ENCODE measurements around the gene USF2. TPM values are rescaled to one million over a fixed set of nuclear protein-coding genes. Genes with fewer than 3 reads are reported as not detected.

USF2 gene
- total RNA-seq, 3 donors from 2014 or later, result 72.7 to 117 (median 77.3) TPM

DNA sequence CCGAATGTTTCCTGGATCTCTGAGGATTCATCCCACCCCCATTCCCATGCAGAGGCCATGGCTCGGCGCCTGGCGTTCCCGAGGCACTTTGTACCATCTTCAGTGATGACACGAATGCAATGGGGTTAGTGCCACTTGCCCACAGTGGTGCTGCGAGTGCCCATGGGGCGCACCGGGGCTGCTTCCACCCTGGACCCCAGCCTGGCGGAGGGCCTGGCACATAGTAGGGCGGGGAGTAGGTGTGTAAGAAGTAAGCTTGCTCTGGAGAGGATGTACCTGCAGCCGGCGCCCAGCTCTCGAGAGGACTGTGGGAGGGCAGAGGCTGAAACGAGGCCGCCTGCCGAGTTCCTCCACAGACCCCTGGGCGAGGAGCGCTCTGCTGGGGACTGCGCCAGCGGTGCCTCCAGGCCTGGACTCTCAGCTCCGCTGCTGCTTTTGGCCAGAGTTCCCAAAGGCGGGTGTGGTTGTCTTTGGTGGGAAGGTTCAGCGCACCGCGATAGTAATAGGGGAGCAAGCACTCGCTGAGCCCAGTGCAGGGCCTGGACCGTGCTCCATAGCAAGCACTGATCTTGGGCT is 8.0 kb downstream of the USF2 start:
- TF ChIP-seq POLR2AphosphoS5 (IDR thresholded peaks at IDR 0.05) (no peak), POLR2A (IDR thresholded peaks at IDR 0.05) (no peak)
- TF ChIP-seq, protein P1, sequence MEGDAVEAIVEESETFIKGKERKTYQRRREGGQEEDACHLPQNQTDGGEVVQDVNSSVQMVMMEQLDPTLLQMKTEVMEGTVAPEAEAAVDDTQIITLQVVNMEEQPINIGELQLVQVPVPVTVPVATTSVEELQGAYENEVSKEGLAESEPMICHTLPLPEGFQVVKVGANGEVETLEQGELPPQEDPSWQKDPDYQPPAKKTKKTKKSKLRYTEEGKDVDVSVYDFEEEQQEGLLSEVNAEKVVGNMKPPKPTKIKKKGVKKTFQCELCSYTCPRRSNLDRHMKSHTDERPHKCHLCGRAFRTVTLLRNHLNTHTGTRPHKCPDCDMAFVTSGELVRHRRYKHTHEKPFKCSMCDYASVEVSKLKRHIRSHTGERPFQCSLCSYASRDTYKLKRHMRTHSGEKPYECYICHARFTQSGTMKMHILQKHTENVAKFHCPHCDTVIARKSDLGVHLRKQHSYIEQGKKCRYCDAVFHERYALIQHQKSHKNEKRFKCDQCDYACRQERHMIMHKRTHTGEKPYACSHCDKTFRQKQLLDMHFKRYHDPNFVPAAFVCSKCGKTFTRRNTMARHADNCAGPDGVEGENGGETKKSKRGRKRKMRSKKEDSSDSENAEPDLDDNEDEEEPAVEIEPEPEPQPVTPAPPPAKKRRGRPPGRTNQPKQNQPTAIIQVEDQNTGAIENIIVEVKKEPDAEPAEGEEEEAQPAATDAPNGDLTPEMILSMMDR (IDR thresholded peaks at IDR 0.05), result no peak
- intact Hi-C loops (cut with DNase I; ENCODE audit: low total_unique reads), result no loop called here
- Histone ChIP-seq H3K27me3 (no peaks in the 10 kb centered on the region), H3K4me1 (no peaks in the 10 kb centered on the region), H3K4me3 (no peak overlapping the region), H3K9me3 (no peaks in the 10 kb centered on the region), H3K27ac (no peak overlapping the region), H3K36me3 (peaks cover 5% of the 10 kb centered on the region)
- no peak for DNase-seq (ENCODE audit: low spot score in 2 of 2)

DNA sequence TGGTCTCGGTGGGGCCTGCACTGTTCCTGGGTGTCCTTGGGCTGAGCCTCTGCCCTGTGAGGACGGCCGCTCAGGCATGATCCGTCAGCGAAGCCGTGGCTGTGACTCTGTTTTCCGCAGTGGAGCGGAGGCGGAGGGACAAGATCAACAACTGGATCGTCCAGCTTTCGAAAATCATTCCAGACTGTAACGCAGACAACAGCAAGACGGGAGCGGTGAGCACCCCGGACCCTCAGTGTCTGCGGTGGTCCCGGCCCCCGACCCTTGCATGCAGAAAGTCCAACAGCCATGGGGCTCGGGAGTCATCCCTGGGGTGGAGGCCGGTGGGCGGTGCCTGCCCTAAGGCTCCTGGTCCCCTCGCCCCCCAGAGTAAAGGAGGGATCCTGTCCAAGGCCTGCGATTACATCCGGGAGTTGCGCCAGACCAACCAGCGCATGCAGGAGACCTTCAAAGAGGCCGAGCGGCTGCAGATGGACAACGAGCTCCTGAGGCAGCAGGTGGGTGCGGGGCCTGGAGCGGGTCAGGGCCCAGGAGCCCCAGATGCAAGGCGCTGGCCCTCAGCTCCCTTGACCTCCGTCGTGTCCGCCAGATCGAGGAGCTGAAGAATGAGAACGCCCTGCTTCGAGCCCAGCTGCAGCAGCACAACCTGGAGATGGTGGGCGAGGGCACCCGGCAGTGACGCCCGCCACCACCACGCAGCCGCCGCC is 10.0 kb downstream of the USF2 start:
- DNase-seq (ENCODE audit: low spot score in 2 of 2), result no peak
- no peak overlapping the region for H3K4me3 ChIP-seq
- TF ChIP-seq, protein P1 (IDR thresholded peaks at IDR 0.05), result no peak
- TF ChIP-seq POLR2AphosphoS5 (IDR thresholded peaks at IDR 0.05) (no peak), POLR2A (IDR thresholded peaks at IDR 0.05) (no peak)
- no peak overlapping the region for H3K27ac ChIP-seq
- H3K9me3 ChIP-seq, result no peaks in the 10 kb centered on the region
- H3K4me1 ChIP-seq, result no peaks in the 10 kb centered on the region
- intact Hi-C loops (cut with DNase I; ENCODE audit: low total_unique reads), result no loop called here
- H3K36me3 ChIP-seq, result peaks cover 4% of the 10 kb centered on the region
- H3K27me3 ChIP-seq, result no peaks in the 10 kb centered on the region

DNA sequence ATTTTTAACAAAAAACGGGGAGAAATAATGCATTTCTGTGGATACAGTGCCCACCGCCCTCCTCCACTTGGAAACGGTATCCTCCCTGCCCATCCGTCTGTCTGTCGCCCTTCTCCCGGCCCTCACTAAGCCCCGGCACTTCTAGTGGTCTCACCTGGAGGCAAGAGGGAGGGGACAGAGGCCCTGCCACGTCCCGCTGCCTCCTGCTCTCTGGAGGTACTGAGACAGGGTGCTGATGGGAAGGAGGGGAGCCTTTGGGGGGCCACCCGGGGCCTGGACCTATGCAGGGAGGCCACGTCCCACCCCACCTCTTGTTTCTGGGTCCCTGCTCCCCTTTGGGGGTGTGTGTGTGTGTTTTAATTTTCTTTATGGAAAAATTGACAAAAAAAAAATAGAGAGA is 10.6 kb downstream of the USF2 start:
- Histone ChIP-seq H3K27ac (no peak overlapping the region), H3K27me3 (no peaks in the 10 kb centered on the region), H3K9me3 (no peaks in the 10 kb centered on the region), H3K4me3 (no peak overlapping the region), H3K4me1 (no peaks in the 10 kb centered on the region), H3K36me3 (no peaks in the 10 kb centered on the region)
- no peak for DNase-seq (ENCODE audit: low spot score in 2 of 2)
- TF ChIP-seq POLR2A (IDR thresholded peaks at IDR 0.05), result no peak
- TF ChIP-seq, protein P1 (IDR thresholded peaks at IDR 0.05), result no peak
- no peak for TF ChIP-seq POLR2AphosphoS5 (IDR thresholded peaks at IDR 0.05)
- intact Hi-C loops (cut with DNase I; ENCODE audit: low total_unique reads), result no loop called here

DNA sequence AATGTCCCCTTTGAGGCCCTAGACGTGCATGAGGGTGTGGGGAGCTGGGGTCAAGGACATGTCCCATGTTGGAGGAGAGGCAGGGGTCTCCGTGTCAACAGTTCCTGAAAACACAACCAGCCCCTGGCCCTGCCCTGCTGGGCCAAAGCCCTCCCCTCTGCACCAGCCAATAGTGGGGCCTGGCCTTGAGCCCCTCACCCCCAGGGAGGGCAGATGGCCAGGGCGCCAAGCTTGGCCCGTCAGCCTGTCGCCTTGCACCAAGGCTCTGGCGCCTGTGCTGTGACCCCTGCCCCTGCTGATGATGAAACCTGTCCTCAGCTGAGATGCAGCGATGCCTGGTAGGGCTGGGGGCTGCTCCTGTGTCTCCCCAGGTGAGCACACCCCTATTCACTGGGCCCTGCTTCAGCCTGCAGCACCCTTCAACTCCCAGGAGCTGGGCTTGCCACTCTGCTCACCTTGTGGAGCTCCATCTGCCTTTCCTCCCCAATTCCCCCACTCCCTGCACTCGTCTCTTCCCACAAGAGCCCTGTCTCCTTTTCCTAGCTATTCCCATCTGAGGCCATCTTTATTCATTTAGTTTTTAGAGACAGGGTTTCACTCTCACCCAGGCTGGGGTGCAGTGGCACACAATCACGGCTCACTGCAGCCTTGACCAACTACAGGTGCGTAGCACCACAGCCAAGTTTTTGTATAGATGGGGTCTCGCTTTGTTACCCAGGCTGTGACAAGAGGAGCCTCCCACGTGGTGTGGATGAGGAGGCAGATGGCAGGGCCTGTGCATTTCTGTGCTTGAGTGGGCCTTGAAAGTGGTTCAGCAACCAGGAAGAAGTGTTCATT is 11.4 kb downstream of the USF2 start:
- Histone ChIP-seq H3K27ac (no peak overlapping the region), H3K4me3 (no peak overlapping the region), H3K4me1 (no peaks in the 10 kb centered on the region), H3K36me3 (no peaks in the 10 kb centered on the region), H3K27me3 (no peaks in the 10 kb centered on the region), H3K9me3 (no peaks in the 10 kb centered on the region)
- no peak for DNase-seq (ENCODE audit: low spot score in 2 of 2)
- TF ChIP-seq, protein P1 (IDR thresholded peaks at IDR 0.05), result no peak
- TF ChIP-seq POLR2A (IDR thresholded peaks at IDR 0.05), result no peak
- no peak for TF ChIP-seq POLR2AphosphoS5 (IDR thresholded peaks at IDR 0.05)
- intact Hi-C loops (cut with DNase I; ENCODE audit: low total_unique reads), result no loop called here

DNA sequence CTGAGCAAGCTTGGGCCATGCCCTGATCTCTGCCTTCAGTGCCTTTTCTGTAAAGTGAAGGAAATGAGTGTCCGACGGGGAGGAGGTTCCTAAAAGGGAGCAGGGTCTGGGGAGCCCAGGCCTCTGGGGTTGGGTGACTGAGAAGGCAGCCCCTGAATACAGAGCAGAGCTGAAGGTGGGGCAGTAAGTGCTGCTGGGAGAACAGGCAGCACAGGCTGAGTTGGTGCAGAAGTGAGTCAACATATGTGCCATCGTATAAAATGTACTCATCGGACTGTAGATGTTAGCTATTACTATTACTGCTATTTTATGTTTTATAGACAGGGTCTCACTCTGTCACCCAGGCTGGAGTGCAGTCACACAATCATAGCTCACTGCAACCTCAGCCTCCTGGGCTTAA is 12.5 kb downstream of the USF2 start:
- H3K4me1 ChIP-seq, result no peaks in the 10 kb centered on the region
- no peak overlapping the region for H3K27ac ChIP-seq
- TF ChIP-seq POLR2A (IDR thresholded peaks at IDR 0.05) (no peak), POLR2AphosphoS5 (IDR thresholded peaks at IDR 0.05) (no peak)
- TF ChIP-seq, protein P1 (IDR thresholded peaks at IDR 0.05), result no peak
- no peaks in the 10 kb centered on the region for H3K36me3 ChIP-seq
- no peak for DNase-seq (ENCODE audit: low spot score in 2 of 2)
- no peaks in the 10 kb centered on the region for H3K9me3 ChIP-seq
- H3K4me3 ChIP-seq, result no peak overlapping the region
- intact Hi-C loops (cut with DNase I; ENCODE audit: low total_unique reads), result no loop called here
- H3K27me3 ChIP-seq, result no peaks in the 10 kb centered on the region
